Loucy (cell line): ENCODE results near the gene TMEM129.

ENCODE experiments used
- EZH2phosphoT487 ChIP-seq: fragments of 200-600 bp; IDR thresholded peaks from 2 replicates; pipeline ENCODE4 v1.6.1; 2018; ENCODE audit warnings: antibody characterized with exemption, mild to moderate bottlenecking, moderate library complexity, borderline replicate concordance
- TF ChIP-seq, protein P1 (sequence below): fragments of 200-600 bp; sonication (generic); conservative IDR thresholded peaks from 2 replicates; pipeline ENCODE4 v1.5.1; 2014; ENCODE audit warnings: mild to moderate bottlenecking, antibody characterized with exemption, low read length

DNA sequence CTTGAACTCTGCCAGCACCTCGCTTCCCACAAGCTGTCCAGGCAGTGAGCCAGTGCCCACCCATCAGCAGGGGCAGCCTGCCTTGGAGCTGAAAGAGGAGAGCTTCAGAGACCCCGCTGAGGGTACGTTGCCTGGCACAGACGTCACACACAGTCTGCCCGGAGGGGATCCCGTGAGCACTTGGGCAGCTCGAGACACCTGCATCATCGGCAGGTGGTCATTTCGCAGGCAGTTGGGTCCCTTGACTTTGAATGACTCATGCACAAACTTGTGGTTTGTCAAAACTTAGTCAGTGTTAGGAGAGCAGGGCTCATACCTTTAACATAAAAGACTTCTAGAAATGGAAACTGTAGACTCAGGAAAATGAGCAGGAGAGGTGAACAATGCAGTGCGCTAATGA is 10.1 kb upstream of the TMEM129 start:
- TF ChIP-seq, protein P1, sequence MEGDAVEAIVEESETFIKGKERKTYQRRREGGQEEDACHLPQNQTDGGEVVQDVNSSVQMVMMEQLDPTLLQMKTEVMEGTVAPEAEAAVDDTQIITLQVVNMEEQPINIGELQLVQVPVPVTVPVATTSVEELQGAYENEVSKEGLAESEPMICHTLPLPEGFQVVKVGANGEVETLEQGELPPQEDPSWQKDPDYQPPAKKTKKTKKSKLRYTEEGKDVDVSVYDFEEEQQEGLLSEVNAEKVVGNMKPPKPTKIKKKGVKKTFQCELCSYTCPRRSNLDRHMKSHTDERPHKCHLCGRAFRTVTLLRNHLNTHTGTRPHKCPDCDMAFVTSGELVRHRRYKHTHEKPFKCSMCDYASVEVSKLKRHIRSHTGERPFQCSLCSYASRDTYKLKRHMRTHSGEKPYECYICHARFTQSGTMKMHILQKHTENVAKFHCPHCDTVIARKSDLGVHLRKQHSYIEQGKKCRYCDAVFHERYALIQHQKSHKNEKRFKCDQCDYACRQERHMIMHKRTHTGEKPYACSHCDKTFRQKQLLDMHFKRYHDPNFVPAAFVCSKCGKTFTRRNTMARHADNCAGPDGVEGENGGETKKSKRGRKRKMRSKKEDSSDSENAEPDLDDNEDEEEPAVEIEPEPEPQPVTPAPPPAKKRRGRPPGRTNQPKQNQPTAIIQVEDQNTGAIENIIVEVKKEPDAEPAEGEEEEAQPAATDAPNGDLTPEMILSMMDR = no peak
- TF ChIP-seq EZH2phosphoT487 = no peak
